NCI-H446 treated with DMSO at 0.1 percent for 48 hours (cell line): ENCODE measurements around the gene AGBL2.
"Not testable (repeated sequence)": the region's sequence is repeated elsewhere in the genome, so short reads cannot be mapped to it uniquely, and the experiment has no call there.

ENCODE experiments used
- DNase-seq: peaks from one replicate; lab custom pipeline; 2025; lab: John Stamatoyannopoulos, UW

Gene AGBL2

DNA sequence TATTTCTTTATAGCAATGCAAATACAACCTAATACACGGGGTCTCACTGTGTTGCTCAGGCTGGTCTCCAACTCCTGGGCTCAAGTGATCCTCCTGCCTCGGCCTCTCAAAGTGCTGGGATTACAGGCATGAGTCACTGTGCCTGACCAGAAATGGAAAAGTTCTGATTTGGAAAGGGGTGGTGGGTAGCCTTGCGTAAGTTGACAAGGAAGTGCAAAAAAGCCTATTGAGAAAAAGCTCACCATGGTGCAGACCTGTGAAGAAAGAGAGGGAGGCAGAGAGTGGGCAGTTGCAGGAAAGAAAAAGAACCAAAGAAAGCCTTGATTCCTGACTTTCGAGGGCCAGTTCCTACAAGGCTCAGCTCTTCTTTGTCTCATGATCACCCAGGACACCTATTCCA is 27.1 kb downstream of the AGBL2 start:
- no peak for DNase-seq

DNA sequence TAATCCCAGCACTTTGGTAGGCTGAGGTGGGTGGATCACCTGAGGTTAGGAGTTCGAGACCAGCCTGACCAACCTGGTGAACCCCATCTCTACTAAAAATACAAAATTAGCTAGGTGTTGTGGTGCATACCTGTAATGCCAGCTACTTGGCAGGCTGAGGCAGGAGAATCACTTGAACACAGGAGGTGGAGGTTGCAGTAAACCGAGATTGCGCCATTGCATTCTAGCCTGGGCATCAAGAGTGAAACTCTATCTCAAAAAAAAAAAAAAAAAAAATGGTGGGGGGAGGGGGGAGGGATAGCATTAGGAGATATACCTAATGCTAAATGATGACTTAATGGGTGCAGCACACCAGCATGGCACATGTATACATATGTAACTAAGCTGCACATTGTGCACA is 28.5 kb downstream of the AGBL2 start:
- not testable (repeated sequence) for DNase-seq

DNA sequence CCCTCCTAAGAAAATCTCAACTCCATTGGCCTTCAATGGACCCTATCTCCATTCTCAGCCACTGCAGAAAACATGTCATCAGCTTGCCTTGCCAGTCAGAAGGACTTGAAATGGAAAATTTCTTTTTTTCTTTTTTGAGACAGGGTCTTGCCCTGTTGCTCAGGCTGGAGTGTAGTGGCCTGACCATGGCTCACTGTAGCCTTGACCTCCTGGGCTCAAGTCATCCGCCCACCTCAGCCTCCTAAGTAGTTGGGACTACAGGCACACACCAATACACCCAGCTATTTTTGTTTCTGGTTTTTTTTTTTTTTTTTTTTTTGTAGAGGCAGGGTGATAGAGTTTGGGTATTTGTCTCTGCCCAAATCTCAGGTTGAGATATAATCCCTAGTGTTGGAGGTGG is 29.0 kb downstream of the AGBL2 start:
- no peak for DNase-seq

DNA sequence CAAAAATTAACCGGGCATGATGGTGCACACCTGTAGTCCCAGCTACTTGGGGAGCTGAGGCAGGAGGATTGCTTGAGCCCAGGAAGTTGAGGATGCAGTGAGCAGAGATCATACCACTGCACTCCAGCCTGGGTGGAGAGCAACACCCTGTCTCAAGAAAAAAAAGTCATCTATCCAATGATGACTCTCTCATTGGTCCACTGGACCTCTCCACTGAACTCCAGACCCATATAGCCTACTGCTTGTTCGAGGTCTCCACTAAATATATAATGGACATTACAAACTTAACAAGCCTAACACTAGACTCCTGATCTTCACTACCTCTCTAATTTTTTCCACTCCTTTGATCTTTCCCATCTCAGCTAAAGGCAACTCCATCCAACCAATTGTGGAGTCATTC is 39.3 kb downstream of the AGBL2 start:
- DNase-seq: no peak

DNA sequence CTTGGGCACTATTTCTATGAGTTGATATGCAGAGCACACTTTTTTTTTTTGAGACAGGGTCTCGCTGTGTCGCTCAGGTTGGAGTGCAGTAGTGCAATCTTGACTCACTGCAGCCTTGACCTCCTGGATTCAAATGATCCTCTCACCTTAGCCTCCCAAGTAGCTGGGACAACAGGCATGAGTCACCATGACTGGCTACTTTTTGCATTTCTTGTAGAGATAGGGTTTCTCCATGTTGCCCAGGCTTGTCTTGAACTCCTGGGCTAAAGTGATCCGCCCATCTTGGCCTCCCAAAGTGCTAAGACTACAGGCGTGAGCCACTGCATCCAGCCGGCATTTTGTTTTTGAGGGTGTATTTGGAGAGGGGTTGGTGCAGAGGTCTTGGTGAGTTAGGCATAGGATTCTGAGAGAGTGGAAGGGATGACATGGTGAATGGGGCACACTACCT is 42.9 kb downstream of the AGBL2 start:
- DNase-seq: no peak

DNA sequence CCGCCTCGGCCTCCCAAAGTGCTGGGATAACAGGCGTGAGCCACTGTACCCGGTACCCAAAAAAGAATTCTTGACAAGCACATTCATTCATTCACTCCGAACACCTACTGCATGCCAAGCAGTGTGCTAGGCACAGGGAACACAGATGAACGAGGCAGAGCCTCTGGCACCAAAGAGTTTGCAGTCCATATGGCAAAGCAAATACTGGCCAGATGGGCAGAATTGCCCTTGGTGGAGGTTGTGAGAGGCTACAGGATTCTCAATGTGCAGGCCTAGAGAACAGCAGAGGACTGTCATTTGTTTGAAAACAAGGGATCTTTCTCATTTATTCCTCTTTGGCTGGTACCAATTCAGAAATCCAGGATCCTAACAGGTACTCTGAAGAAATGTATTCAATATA is 45.3 kb downstream of the AGBL2 start:
- DNase-seq: peak; percentile 16

DNA sequence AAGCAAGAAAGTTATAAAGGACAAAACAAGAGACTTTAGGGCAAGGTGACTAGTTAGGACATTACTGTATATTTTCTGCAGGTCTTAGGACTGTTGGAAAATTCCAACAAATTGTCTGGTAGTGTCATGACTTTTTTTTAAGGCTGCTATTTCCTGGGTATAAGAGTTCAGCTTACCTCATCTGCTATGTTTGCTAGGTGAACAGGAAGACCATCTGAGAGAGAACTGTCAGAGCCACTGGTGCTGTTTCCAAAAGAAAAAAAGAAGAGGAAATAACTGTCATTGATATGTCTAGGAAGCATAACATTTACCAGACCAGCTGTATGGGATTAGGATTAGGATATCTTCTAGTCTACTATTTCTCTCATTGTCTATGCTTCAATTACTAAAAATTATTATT is 46.5 kb downstream of the AGBL2 start:
- no peak for DNase-seq

DNA sequence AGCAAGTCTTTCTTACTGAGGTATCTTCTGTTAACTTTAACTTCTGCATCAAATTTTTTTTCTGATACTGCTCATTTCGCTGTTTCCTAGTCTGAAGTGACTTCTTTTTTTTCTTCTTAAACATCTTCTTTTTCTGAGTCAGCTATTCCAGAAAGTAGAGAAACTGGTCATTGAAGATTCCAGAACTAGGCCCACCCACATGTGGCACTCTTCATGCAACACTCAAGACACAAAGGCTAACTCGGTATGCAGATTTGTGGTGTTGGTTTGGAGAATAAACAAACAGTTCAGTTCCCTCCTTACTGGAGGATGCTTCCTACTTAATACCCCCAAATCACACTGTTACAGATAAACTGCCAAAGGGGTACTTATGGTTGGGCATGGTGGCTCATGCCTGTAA is 47.6 kb downstream of the AGBL2 start:
- no peak for DNase-seq

DNA sequence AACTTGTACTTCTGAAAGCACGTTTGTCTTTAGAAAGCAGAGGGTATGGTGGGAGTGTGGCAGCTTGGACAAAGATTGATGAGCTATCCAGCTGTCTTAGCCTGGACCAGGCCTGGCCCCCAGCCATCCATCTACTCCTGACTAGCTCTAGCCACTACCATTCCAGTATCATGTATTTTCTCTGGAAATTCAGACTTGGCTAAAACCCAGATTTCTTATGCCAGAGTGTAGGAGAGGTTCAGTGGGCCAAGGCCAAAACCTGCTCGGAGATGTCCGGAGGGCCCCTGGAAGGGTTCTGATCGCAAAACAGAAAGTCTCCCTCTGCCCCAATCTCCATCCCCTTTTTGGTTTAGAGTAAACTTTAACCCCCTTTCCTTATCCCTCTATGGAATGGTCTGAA is 48.0 kb downstream of the AGBL2 start:
- peak; percentile 83 for DNase-seq

DNA sequence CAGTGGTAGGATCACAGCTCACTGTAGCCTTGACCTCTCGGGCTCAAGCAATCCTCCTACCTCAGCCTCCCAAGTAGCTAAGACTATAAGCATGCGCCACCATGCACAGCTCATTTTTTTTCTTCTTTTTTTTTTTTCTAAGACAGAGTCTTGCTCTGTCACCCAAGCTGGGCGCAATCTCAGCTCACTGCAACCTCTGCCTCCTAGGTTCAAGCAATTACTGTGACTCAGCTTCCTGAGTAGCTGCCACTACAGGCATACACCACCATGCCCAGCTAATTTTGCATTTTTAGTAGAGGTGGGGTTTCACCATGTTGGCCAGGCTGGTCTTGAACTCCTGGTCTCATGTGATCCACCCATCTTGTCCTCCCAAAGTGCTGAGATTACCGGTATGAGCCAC is 50.2 kb downstream of the AGBL2 start:
- DNase-seq: not testable (repeated sequence)

DNA sequence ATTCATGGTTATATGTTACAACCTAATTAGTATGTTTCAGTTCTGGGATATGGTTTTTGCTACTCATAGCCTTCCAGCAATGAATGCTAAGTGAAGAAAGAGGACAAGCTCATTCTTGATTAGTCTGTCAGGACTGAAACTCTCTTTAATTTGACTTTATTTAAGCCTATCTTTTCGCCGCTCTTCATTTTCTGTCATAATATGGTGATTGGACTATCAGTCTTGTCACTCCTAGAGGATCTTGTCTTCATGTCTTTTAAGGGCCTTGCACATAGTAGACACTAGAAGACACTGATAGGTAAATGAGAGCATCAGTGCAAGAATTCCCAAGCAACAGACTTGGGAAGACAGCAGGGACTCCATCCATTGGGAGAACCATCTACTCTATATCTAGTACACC is 53.9 kb downstream of the AGBL2 start:
- no peak for DNase-seq

DNA sequence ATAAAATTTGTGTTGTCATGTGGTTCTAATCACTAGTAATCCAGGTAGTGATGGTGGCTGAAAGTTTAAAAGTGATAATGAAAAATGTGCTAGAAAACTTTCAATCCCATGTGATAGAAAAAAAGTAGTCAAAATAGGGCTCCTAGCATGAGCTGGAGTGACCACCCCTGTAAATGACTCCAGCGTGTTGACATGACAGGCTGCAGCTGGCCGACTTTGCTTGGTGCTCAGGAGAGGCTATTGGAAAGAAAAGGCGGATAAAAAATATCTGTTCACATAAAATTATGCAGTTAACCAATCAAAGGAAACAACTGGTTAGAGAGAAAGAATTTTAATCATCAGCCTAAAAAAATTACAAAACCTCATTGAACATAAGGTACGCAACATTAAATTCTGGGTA is 55.9 kb downstream of the AGBL2 start:
- no peak for DNase-seq

DNA sequence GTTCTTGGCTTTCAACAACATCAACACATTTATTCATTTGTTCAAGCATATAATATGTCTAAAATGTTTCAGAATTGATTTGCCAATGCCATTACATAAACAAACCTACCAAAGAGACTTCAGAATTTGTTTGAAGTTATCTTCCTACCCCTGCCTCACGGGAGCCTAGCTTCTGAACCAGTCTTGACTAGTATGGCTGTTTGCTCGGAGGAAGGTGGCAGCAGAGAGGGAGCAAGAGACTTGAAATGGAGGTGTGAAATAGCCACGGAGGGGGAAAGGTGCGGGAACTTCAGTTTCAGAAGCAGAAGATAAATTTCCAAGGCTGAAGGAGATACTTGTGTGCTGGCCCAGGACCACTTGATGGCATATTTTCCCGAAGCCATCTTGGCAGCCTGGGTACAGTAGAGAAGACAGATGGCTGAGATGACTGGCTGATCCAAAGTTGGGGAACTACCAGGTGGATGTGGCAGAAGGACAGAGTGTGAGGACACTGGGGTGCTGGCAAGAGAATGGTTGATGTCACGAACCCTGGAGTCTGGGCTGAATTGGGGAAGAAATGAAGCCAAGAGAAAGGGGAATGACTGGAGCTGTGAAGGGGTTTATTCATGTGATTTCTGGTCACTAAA is 58.8 kb downstream of the AGBL2 start:
- peak; percentile 62 for DNase-seq

DNA sequence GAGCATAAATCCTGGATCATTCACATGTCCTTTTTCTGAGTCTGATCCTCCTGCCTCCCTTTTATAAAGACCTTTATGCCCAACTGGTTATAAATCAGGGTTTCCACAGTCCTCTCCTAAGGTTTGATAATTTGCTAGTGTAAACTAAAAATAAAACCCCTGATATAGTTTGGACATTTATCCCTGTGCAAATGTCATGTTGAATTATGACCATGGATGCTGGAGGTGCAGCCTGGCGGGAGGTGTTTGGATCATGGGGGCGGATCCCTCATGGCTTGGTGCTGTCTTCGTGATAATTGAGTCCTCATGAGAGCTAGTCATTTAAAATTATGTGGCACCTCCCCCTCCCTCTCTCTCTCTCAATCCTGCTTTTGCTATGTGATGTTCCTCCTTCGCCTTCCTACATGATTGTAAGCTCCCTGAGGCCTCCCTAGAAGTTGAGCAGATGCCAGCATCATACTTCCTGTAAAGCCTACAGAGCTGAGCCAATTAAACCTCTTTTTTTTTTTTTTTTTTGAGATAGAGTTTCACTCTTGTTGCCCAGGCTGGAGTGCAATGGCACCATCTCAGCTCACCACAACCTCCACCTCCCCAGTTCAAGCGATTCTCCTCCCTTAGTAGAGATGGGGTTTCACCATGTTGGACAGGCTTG is 63.2 kb downstream of the AGBL2 start:
- no peak for DNase-seq

DNA sequence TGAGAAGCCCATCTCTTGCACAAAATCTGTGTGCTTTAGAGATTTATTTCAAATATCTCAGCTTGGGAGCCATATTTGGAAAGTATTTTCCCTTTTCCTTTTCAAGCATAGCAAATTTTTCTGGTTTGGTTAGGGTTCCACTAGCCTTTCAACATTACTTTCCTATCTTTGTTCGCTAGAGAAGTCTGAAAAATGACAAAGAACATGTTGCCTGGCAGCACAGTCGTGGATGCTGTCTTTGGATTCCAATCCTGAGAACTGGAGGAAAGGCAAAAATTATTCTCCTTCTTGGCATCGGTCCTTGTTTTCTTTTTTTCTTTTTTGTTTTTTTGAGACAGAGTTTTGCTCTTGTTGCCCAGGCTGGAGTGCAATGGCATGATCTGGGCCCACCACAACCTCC is 65.9 kb downstream of the AGBL2 start:
- DNase-seq: no peak

DNA sequence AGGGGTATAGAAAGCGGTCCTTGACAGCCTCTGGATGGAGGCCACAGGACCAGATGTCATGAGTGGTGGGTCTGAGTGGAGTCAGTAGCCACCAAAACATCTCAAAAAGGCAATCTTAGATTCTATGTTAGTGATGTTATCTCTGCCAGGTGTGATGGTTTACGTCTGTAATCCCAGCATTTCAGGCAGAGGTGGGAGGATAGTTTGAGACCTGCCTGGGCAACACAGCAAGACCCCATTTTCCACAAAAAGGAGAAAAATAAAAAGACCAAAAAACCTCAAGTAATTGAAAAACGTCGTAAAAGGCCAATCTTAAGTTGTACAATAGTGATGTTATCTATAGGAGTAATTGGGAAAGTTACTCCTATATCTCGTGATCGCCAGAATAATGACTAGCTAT is 69.2 kb downstream of the AGBL2 start:
- DNase-seq: no peak

DNA sequence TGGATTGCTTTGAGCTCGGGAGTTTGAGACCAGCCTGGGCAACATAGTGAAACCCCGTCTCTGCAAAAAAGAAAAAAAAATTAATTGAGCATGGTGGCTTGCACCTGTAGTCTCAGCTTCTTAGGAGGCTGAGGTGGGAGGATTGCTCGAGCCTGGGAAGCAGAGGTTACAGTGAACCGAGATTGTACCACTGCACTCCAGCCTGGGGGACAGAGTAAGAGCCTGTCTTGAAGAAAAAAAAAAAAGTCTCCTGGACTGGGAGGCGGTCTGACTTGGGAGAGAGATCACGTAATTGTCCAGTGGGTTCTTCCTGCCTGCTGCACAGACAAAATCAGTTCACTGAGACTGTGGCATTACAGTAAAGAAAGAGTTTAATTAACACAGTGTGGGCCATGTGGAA is 69.7 kb downstream of the AGBL2 start:
- DNase-seq: no peak

DNA sequence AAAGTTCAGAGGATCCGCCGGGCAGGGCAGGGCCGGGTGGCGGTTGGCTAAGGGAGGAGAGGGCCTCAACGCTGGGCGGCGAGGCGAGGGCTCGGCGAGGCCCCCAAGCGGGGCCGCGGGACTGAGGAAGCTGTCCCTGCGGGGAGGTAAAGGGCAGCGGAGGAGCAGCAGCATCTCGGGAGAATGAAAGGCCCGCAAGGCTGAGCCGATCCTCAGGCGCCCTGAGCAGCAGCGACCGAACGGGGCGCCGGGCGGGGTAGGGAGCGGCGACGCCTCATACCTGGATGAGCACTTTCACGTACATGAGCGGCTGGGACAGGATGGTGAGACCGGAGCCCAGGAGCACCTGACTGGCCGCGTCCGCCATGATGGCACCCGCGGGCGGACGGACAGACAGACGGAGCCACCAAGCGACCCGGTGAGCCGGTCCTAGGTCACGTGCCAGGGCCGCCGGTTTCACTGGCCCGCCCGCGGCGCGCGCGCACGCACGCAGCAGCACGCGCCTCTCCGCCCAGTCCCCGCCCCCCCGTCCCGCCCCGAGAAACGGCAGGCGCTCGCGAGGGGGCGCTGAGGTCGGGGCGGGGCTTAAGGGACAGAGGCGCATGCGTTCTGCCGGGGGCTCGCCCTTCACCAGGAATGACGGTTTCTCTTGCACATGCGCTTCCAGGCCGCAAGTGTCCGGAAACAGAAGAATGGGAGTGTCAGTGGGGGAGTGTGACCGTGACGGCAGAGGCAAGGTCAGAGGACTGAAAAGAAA is 72.9 kb downstream of the AGBL2 start, which contains the start of gene MTCH2:
Gene MTCH2 (minus strand): TSS at position 461 of the 757 bp plus-strand sequence. CDS start 94 bp downstream, at position 367.
- DNase-seq: peak; percentile 96

DNA sequence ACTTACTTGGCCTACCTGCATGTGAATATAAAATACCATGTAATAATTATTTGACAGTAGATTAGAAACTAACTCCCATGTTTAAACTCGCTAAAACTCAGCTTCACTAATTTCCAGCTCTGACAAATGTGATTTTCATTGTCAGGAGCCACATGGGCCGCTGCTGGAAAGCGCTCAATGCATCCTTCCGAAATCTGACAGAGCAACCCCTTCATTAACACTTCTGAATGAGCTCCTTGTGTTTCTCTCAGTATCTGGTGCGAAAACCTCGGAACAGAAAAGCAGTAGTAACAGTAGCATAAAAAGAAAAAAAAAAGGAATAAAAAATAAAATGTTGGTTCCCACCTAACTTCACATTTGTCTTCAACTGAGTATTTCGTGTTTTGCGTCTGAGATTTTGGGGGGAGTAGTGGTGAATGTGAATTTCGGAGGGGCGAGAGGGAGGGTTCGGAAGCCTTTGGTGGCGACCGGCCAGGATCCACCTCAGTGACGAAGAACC is 73.5 kb downstream of the AGBL2 start:
- DNase-seq: no peak

DNA sequence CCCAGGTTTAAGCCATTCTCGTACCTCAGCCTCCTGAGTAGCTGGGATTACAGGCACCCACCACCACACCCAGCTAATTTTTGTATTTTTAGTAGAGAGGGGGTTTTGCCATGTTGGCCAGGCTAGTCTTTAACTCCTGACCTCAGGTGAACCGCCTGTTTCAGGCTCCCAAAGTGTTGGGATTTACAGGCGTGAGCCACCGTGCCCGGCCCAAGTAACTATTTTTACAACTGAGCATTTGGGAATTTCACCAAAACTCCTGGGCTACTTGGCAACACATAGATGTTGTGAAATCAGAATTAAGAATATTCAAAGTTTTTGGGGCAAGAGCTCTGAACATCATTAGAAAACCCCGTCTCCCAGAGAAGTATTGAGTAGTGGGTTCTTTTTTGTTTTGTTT is 74.7 kb downstream of the AGBL2 start:
- DNase-seq: not testable (repeated sequence)

DNA sequence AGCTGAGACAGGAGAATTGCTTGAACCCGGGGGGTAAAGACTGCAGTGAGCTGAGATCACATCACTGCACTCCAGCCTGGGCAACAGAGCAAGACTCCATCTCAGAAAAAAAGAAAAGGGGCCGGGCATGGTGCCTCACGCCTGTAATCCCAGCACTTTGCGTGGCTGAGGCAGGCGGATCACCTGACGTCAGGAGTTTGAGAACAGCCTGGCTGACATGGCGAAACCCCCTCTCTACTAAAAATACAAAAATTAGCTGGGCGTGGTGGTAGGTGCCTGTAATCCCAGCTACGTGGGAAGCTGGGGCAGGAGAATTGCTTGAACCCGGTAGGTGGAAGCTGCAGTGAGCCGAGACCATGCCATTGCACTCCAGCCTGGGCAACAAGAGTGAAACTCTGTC is 78.8 kb downstream of the AGBL2 start:
- not testable (repeated sequence) for DNase-seq

DNA sequence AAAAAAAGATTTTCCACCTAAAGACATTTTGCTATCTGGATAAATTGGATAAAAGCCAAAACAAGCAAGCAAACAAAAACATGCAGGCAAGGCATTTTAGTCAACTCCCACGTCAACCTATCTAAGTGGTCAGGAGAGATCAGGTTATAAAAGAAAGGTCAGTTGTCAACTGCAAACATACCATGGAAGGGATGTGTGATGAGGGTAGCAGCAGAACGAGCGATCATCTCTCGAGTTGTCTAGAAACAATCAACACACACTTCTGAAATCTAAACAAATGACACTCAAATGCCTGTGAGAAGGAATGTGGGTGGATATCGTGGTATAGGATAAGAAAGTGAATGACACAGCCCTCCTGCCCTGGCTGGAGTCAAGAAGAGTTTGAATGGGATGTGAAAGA is 83.7 kb downstream of the AGBL2 start:
- no peak for DNase-seq

DNA sequence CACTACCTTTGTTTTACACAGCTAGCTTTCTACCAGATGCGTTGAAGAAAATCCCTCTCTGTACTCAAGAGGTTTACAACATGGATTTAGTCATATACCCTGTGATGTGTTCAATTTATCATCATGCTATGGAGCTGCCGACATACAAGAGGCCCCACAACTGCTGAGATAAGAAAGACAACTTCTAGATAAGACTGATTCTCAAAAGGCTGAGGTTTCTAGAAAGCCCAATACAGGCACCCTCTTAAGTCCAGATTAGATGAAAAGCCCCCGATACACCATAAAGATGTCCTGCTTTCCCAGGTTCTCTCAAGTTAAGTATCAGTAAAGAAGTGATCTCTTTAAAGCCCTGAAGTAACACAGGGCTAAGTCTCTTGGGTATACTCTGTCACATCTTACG is 87.1 kb downstream of the AGBL2 start:
- DNase-seq: no peak
